ENCODE measurements around the gene LMTK2. TPM values are rescaled to one million over a fixed set of nuclear protein-coding genes. Genes with fewer than 3 reads are reported as not detected.

The LMTK2 gene
- total RNA-seq, 2 donors from 2014 or later = 14.4 to 16.2 TPM

GRCh38 chr7:98209166-98209920, 102.7 kb downstream of the LMTK2 start:
- no peak for ATAC-seq (replicated peaks in 1 of 2)

GRCh38 chr7:98210513-98211220, 104.0 kb downstream of the LMTK2 start:
- Mint-ChIP-seq H3K27ac (no peak overlapping the region), H3K27me3 (ENCODE audit: low read depth) (no peaks in the 10 kb centered on the region), H3K4me3 (peak overlapping the region; percentile 22 to 39), H3K4me1 (ENCODE audit: low read depth) (no peaks in the 10 kb centered on the region), H3K9me3 (no peaks in the 10 kb centered on the region), H3K36me3 (ENCODE audit: insufficient read depth in 2 of 2) (no peaks in the 10 kb centered on the region)
- ATAC-seq (replicated peaks in 1 of 2) = no peak
- no peak for DNase-seq

More at GRCh38 chr7:98209166-98209920, 102.7 kb downstream of the LMTK2 start:
- H3K27ac Mint-ChIP-seq = no peak overlapping the region
- no peaks in the 10 kb centered on the region for H3K9me3 Mint-ChIP-seq
- H3K4me1 Mint-ChIP-seq (ENCODE audit: low read depth) = no peaks in the 10 kb centered on the region
- no peaks in the 10 kb centered on the region for H3K36me3 Mint-ChIP-seq (ENCODE audit: insufficient read depth in 2 of 2)
- H3K27me3 Mint-ChIP-seq (ENCODE audit: low read depth) = no peaks in the 10 kb centered on the region
- no peak for DNase-seq
- peak overlapping the region; percentile 56 to 60 for H3K4me3 Mint-ChIP-seq

- peak; percentile 31 to 55 for DNase-seq
- Mint-ChIP-seq H3K36me3 (ENCODE audit: insufficient read depth in 2 of 2) (no peaks in the 10 kb centered on the region), H3K4me1 (ENCODE audit: low read depth) (no peaks in the 10 kb centered on the region), H3K9me3 (no peaks in the 10 kb centered on the region), H3K4me3 (peak within 1 kb of the TSS; percentile 56 to 70), H3K27ac (peak within 1 kb of the TSS; percentile 13), H3K27me3 (ENCODE audit: low read depth) (no peaks in the 10 kb centered on the region)
- peak; percentile 60 to 69 for ATAC-seq (replicated peaks in 1 of 2)
Observed at GRCh38 chr7:98211221-98211675, 104.6 kb downstream of the LMTK2 start, which contains the start of gene BHLHA15. Gene BHLHA15 (plus strand): TSS chr7:98211439. CDS start chr7:98212310, 871 bp downstream.

- Mint-ChIP-seq H3K36me3 (ENCODE audit: insufficient read depth in 2 of 2) (no peaks in the 10 kb centered on the region), H3K4me1 (ENCODE audit: low read depth) (no peaks in the 10 kb centered on the region), H3K9me3 (no peaks in the 10 kb centered on the region), H3K27me3 (ENCODE audit: low read depth) (no peaks in the 10 kb centered on the region), H3K27ac (no peak overlapping the region), H3K4me3 (peak overlapping the region; percentile 55 to 70)
- DNase-seq (no peak), ATAC-seq (replicated peaks in 1 of 2) (peak; percentile 9 to 12)
Observed at GRCh38 chr7:98211676-98212531, 105.2 kb downstream of the LMTK2 start.

- no peaks in the 10 kb centered on the region for H3K4me1 Mint-ChIP-seq (ENCODE audit: low read depth)
Observed at GRCh38 chr7:98212532-98213041, 105.9 kb downstream of the LMTK2 start.

GRCh38 chr7:98213296-98213887, 106.7 kb downstream of the LMTK2 start:
- peaks cover 5% of the 10 kb centered on the region for H3K4me1 Mint-ChIP-seq (ENCODE audit: low read depth)
- no peak for ATAC-seq (replicated peaks in 1 of 2)

More at GRCh38 chr7:98212532-98213041, 105.9 kb downstream of the LMTK2 start:
- peak overlapping the region in 1 of 2 donors; percentile 20 for H3K4me3 Mint-ChIP-seq
- H3K9me3 Mint-ChIP-seq = no peaks in the 10 kb centered on the region
- H3K36me3 Mint-ChIP-seq (ENCODE audit: insufficient read depth in 2 of 2) = no peaks in the 10 kb centered on the region
- no peak for DNase-seq
- no peaks in the 10 kb centered on the region for H3K27me3 Mint-ChIP-seq (ENCODE audit: low read depth)
- ATAC-seq (replicated peaks in 1 of 2) = no peak
- H3K27ac Mint-ChIP-seq = no peak overlapping the region

GRCh38 chr7:98213888-98214810, 107.5 kb downstream of the LMTK2 start:
- no peaks in the 10 kb centered on the region for H3K27me3 Mint-ChIP-seq (ENCODE audit: low read depth)
- peaks cover 13% of the 10 kb centered on the region for H3K4me1 Mint-ChIP-seq (ENCODE audit: low read depth)
- H3K9me3 Mint-ChIP-seq = no peaks in the 10 kb centered on the region
- no peaks in the 10 kb centered on the region for H3K36me3 Mint-ChIP-seq (ENCODE audit: insufficient read depth in 2 of 2)
- DNase-seq (no peak), ATAC-seq (replicated peaks in 1 of 2) (no peak)
- no peak overlapping the region for H3K27ac Mint-ChIP-seq
- H3K4me3 Mint-ChIP-seq = no peak overlapping the region

More at GRCh38 chr7:98213296-98213887, 106.7 kb downstream of the LMTK2 start:
- Mint-ChIP-seq H3K4me3 (peak overlapping the region in 1 of 2 donors; percentile 15), H3K27me3 (ENCODE audit: low read depth) (no peaks in the 10 kb centered on the region), H3K9me3 (no peaks in the 10 kb centered on the region), H3K36me3 (ENCODE audit: insufficient read depth in 2 of 2) (no peaks in the 10 kb centered on the region), H3K27ac (no peak overlapping the region)
- no peak for DNase-seq

GRCh38 chr7:98214811-98215321, 108.2 kb downstream of the LMTK2 start:
- Mint-ChIP-seq H3K9me3 (no peaks in the 10 kb centered on the region), H3K27ac (no peak overlapping the region), H3K4me3 (no peak overlapping the region), H3K4me1 (ENCODE audit: low read depth) (peaks cover 20% of the 10 kb centered on the region), H3K27me3 (ENCODE audit: low read depth) (no peaks in the 10 kb centered on the region), H3K36me3 (ENCODE audit: insufficient read depth in 2 of 2) (peaks cover 0 to 2% of the 10 kb centered on the region in 2 donors)
- no peak for ATAC-seq (replicated peaks in 1 of 2)
- DNase-seq = no peak

GRCh38 chr7:98215561-98216495, 109.2 kb downstream of the LMTK2 start:
- Mint-ChIP-seq H3K9me3 (no peaks in the 10 kb centered on the region), H3K4me3 (no peak overlapping the region), H3K27me3 (ENCODE audit: low read depth) (no peaks in the 10 kb centered on the region), H3K36me3 (ENCODE audit: insufficient read depth in 2 of 2) (peaks cover 0 to 2% of the 10 kb centered on the region in 2 donors), H3K27ac (no peak overlapping the region), H3K4me1 (ENCODE audit: low read depth) (peaks cover 20% of the 10 kb centered on the region)
- ATAC-seq (replicated peaks in 1 of 2) = no peak
- DNase-seq = no peak

- ATAC-seq (replicated peaks in 1 of 2) (no peak), DNase-seq (no peak)
- no peaks in the 10 kb centered on the region for H3K9me3 Mint-ChIP-seq
- H3K36me3 Mint-ChIP-seq (ENCODE audit: insufficient read depth in 2 of 2) = peaks cover 0 to 2% of the 10 kb centered on the region in 2 donors
- H3K27ac Mint-ChIP-seq = peak overlapping the region; percentile 33
- H3K27me3 Mint-ChIP-seq (ENCODE audit: low read depth) = no peaks in the 10 kb centered on the region
- H3K4me3 Mint-ChIP-seq = no peak overlapping the region
- H3K4me1 Mint-ChIP-seq (ENCODE audit: low read depth) = peaks cover 20% of the 10 kb centered on the region
Observed at GRCh38 chr7:98216941-98217622, 110.4 kb downstream of the LMTK2 start.

All from activated T-cell treated with anti-CD3 and anti-CD28 coated beads, Interleukin-2, amount 50 U/mL, for 72 hours (primary cell).